Measurements from ENCODE around the gene FILIP1L. TPM values are rescaled to one million over a fixed set of nuclear protein-coding genes. Genes with fewer than 3 reads are reported as not detected.

FILIP1L gene
- total RNA-seq, 1 experiment from 2014 or later = 0.17 TPM

- 0 out of 2 replicates have a peak, but pooled peaks cover 2% of the 10 kb centered on the region for H3K9me2 ChIP-seq (ENCODE audit: insufficient read depth)
- H3K79me2 ChIP-seq (ENCODE audit: insufficient read depth, low read length) = no peaks in the 10 kb centered on the region
- H3K4me1 ChIP-seq (ENCODE audit: control insufficient read depth in 1 of 2, insufficient read depth in 2 of 2, low read length in 2 of 2) = peaks cover 9 to 12% of the 10 kb centered on the region in 2 experiments
- H3K27ac ChIP-seq (ENCODE audit: low read depth, low read length) = no peak overlapping the region
- no TSS peak for BruUV-seq (replicated peaks)
- CTCF ChIA-PET = interaction anchor here (1.2 kb wide), 1 partner anchor 176 kb away, joined by 4 read pairs; no protein-coding TSS in a partner anchor
- no peak overlapping the region for H2AFZ ChIP-seq (ENCODE audit: low read depth, low read length, poor library complexity, severe bottlenecking)
- H3K27me3 ChIP-seq (ENCODE audit: insufficient read depth, low read length) = no peaks in the 10 kb centered on the region
- POLR2A ChIA-PET = no interaction called here
- intact Hi-C loops (cut with micrococcal nuclease) = no loop called here
- H4K20me1 ChIP-seq (ENCODE audit: insufficient read depth) = no peaks in the 10 kb centered on the region
- no peak for ATAC-seq
- no peak for DNase-seq (ENCODE audit: low read depth, low spot score)
- no peaks in the 10 kb centered on the region for H3K36me3 ChIP-seq (ENCODE audit: control insufficient read depth in 1 of 2, insufficient read depth in 2 of 2, low read length in 2 of 2)
- H3K4me3 ChIP-seq (replicated peaks in 1 of 2; ENCODE audit: low read depth in 1 of 2, low read length in 2 of 2) = no peak overlapping the region
- no peaks in the 10 kb centered on the region for H3K9me3 ChIP-seq (ENCODE audit: control insufficient read depth in 1 of 2, insufficient read depth in 1 of 2, low read depth in 1 of 2, low read length in 2 of 2)
- RAD21 ChIA-PET (ENCODE audit: low non-redundant PET in 1 of 2, low total read pairs in 2 of 2, uncharacterized antibody in 2 of 2, unreplicated experiment in 2 of 2) = no interaction called here
- TF ChIP-seq ZNF274 (IDR thresholded peaks at IDR 0.05; ENCODE audit: low read depth, low read length) (no peak), EGR1 (IDR thresholded peaks at IDR 0.05; ENCODE audit: low read depth) (no peak), ATF3 (IDR thresholded peaks at IDR 0.05) (no peak), MAX (IDR thresholded peaks at IDR 0.05) (no peak), CBX3 (IDR thresholded peaks at IDR 0.05; ENCODE audit: low read depth) (no peak), ZFX (IDR thresholded peaks at IDR 0.05) (no peak), ELF1 (IDR thresholded peaks at IDR 0.05; ENCODE audit: borderline replicate concordance, low read depth) (no peak), SRF (IDR thresholded peaks at IDR 0.05; ENCODE audit: low read depth) (no peak), FOSL1 (IDR thresholded peaks at IDR 0.05; ENCODE audit: low read depth) (no peak), EZH2phosphoT487 (IDR thresholded peaks at IDR 0.05; ENCODE audit: borderline replicate concordance) (no peak), EZH2 (IDR thresholded peaks at IDR 0.05) (no peak), YY1 (IDR thresholded peaks at IDR 0.05; ENCODE audit: extremely low read depth, insufficient replicate concordance, low read depth, low read length) (no peak), POLR2A (IDR thresholded peaks at IDR 0.05; ENCODE audit: borderline replicate concordance, extremely low read depth, insufficient read depth, insufficient read length) (no peak), POLR2AphosphoS5 (IDR thresholded peaks at IDR 0.05; ENCODE audit: low read depth, low read length) (no peak), CEBPB (IDR thresholded peaks at IDR 0.05; ENCODE audit: low read depth) (no peak)
- H3K4me2 ChIP-seq (ENCODE audit: low read length) = no peak overlapping the region
- no peak overlapping the region for H3K9ac ChIP-seq (ENCODE audit: low read length)
These were observed 107.0 kb downstream of the FILIP1L start for GRCh38 chr3:100007313-100007712.

Data from HCT116 (cell line).